ENCODE measurements around the gene CAPZA1. TPM values are rescaled to one million over a fixed set of nuclear protein-coding genes. Genes with fewer than 3 reads are reported as not detected.

The CAPZA1 gene
- total and polyA plus RNA-seq, 2 of the 8 experiments (the other 6 are each of a cell fraction or from before 2014, with no cell fraction given) = 48.9 to 107 TPM

GRCh38 chr1:112676543-112676942 lies 56.9 kb downstream of the CAPZA1 start:
- FAIRE-seq (no peak), DNase-seq (ENCODE audit: low read depth in 1 of 2, low spot score in 2 of 2) (no peak)
- H2BK12ac ChIP-seq (ENCODE audit: low read depth, low read length) = no peak overlapping the region
- H4K8ac ChIP-seq (ENCODE audit: extremely low read depth, insufficient read depth, low read length) = no peak overlapping the region
- no peak overlapping the region for H2BK120ac ChIP-seq (replicated peaks; ENCODE audit: low read depth, low read length)
- H3K79me2 ChIP-seq (ENCODE audit: control insufficient read depth in 1 of 2, insufficient read depth in 2 of 2, low read length in 2 of 2) = peaks cover 0 to 35% of the 10 kb centered on the region in 2 experiments; a peak in 3 of 4 replicates
- H3K27ac ChIP-seq (ENCODE audit: low read depth, low read length) = no peak overlapping the region
- no peak overlapping the region for H3K56ac ChIP-seq (replicated peaks; ENCODE audit: insufficient read length, low read depth, low read length)
- TF ChIP-seq NANOG (IDR thresholded peaks at IDR 0.05; ENCODE audit: insufficient read depth, low read depth, low read length, poor library complexity, severe bottlenecking) = no peak
- TF ChIP-seq POLR2A (IDR thresholded peaks at IDR 0.05; ENCODE audit: control extremely low read depth in 1 of 2, low read depth in 2 of 2, low read length in 2 of 2) = no peak
- TF ChIP-seq BACH1 (IDR thresholded peaks at IDR 0.05; ENCODE audit: low read length) = no peak
- no peak for TF ChIP-seq SP4 (IDR thresholded peaks at IDR 0.05; ENCODE audit: low read length)
- no peak for TF ChIP-seq MAFK (IDR thresholded peaks at IDR 0.05; ENCODE audit: low read depth, low read length)
- no peak for TF ChIP-seq JUN (IDR thresholded peaks at IDR 0.05; ENCODE audit: low read depth, low read length)
- TF ChIP-seq CREB1 (IDR thresholded peaks at IDR 0.05) = no peak
- TF ChIP-seq SAP30 (IDR thresholded peaks at IDR 0.05; ENCODE audit: insufficient read depth, insufficient replicate concordance, low read length) = no peak
- H3K27me3 ChIP-seq (replicated peaks in 1 of 4; ENCODE audit: control insufficient read depth in 3 of 4, extremely low read depth in 1 of 4, insufficient read depth in 3 of 4, low read length in 3 of 4) = peaks cover 0 to 2% (median 0%) of the 10 kb centered on the region in 4 experiments; a peak in 2 of 7 replicates
- no peak overlapping the region for H4K5ac ChIP-seq (ENCODE audit: insufficient read length, low read depth, low read length)
- no peak overlapping the region for H2BK5ac ChIP-seq (ENCODE audit: low read depth, low read length)
- no peaks in the 10 kb centered on the region for H3K9me3 ChIP-seq (ENCODE audit: insufficient read depth in 2 of 2, low read depth in 1 of 2, low read length in 1 of 2)
- ChIA-PET POLR2A (ENCODE audit: partially characterized antibody) (interaction anchor here (1.6 to 6.1 kb wide), 7 partner anchors 12 to 41 kb away, joined by 3 to 76 read pairs (median 26); partner anchors contain the start of gene PPM1J), CTCF (ENCODE audit: partially characterized antibody) (interaction anchor here (6.3 kb wide), 1 partner anchor 24 kb away, joined by 63 read pairs; no protein-coding TSS in a partner anchor)
- no peak overlapping the region for H3K23ac ChIP-seq (ENCODE audit: insufficient read length)
- H3K4me2 ChIP-seq (ENCODE audit: insufficient read depth in 1 of 2, low read depth in 2 of 2, low read length in 2 of 2) = no peak overlapping the region; a peak in 1 of 4 replicates
- H3K14ac ChIP-seq (ENCODE audit: insufficient read length) = no peak overlapping the region
- no peak overlapping the region for H3K4ac ChIP-seq (replicated peaks; ENCODE audit: insufficient read length, low read depth, low read length)
- H2AFZ ChIP-seq (ENCODE audit: low read length) = no peak overlapping the region
- H4K91ac ChIP-seq (replicated peaks; ENCODE audit: insufficient read length, low read length) = no peak overlapping the region
- H4K20me1 ChIP-seq (replicated peaks in 1 of 2; ENCODE audit: control insufficient read depth in 1 of 2, insufficient read depth in 2 of 2, low read length in 2 of 2) = peaks cover 0 to 5% of the 10 kb centered on the region in 2 experiments
- H3K23me2 ChIP-seq (ENCODE audit: low read depth, low read length) = peaks cover 10% of the 10 kb centered on the region; the same call in 1 of the 2 replicates
- H2BK15ac ChIP-seq (ENCODE audit: low read length) = no peak overlapping the region
- H3K18ac ChIP-seq (ENCODE audit: extremely low read depth, low read length) = no peak overlapping the region
- WGBS, 2 experiments (ENCODE audit: extremely low coverage in 1 of 2, insufficient coverage in 1 of 2, insufficient read length in 1 of 2, insufficient replicate concordance in 2 of 2, low coverage in 1 of 2, low lambda C conversion rate in 2 of 2, missing lambda C conversion rate in 1 of 2) = 90% methylated on average over 3 of the region's 3 CpGs; no CpG with 5 or more reads in 1 of the 2 experiments
- H3K4me3 ChIP-seq (ENCODE audit: extremely low read depth in 1 of 4, insufficient read depth in 2 of 4, low read depth in 3 of 4, low read length in 4 of 4) = no peak overlapping the region
- no peak overlapping the region for H2AK5ac ChIP-seq (ENCODE audit: low read depth, low read length)
- no peak overlapping the region for H2BK20ac ChIP-seq (ENCODE audit: low read length)
- no peaks in the 10 kb centered on the region for H3K79me1 ChIP-seq (ENCODE audit: low read depth, low read length)
- no peak overlapping the region for H3K9ac ChIP-seq (replicated peaks in 1 of 4; ENCODE audit: extremely low read depth in 1 of 4, low read depth in 3 of 4, low read length in 3 of 4)
- H3K36me3 ChIP-seq (ENCODE audit: control insufficient read depth in 2 of 4, insufficient read depth in 4 of 4, low read length in 3 of 4) = no peaks in the 10 kb centered on the region
- peaks cover 2 to 14% (median 9%) of the 10 kb centered on the region in 4 experiments; a peak in 5 of 7 replicates for H3K4me1 ChIP-seq (replicated peaks in 1 of 4; ENCODE audit: control insufficient read depth in 3 of 4, insufficient read depth in 4 of 4, low read length in 3 of 4)
